ENCODE data around the gene MOCS1.

Gene MOCS1

GRCh38 chr6:39901116-39901655 is 33.1 kb downstream of the MOCS1 start:
- DNase-seq = no peak

- DNase-seq = no peak
These were observed 34.5 kb downstream of the MOCS1 start for GRCh38 chr6:39899554-39900295.

- DNase-seq = no peak
These were observed 35.6 kb downstream of the MOCS1 start for GRCh38 chr6:39898625-39899024.

GRCh38 chr6:39897698-39898097 is 36.6 kb downstream of the MOCS1 start:
- no peak for DNase-seq

GRCh38 chr6:39896701-39897100 is 37.6 kb downstream of the MOCS1 start:
- no peak for DNase-seq

GRCh38 chr6:39893286-39893685 is 41.0 kb downstream of the MOCS1 start:
- no peak for DNase-seq

- DNase-seq = no peak
These were observed 41.7 kb downstream of the MOCS1 start for GRCh38 chr6:39892490-39893129.

- no peak for DNase-seq
These were observed 42.3 kb downstream of the MOCS1 start for GRCh38 chr6:39891976-39892375.

GRCh38 chr6:39891353-39891752 is 42.9 kb downstream of the MOCS1 start:
- no peak for DNase-seq

GRCh38 chr6:39889229-39889628 is 45.0 kb downstream of the MOCS1 start:
- no peak for DNase-seq

- DNase-seq = no peak
These were observed 46.4 kb downstream of the MOCS1 start for GRCh38 chr6:39887692-39888450.

GRCh38 chr6:39886871-39887270 is 47.4 kb downstream of the MOCS1 start:
- DNase-seq = no peak

- no peak for DNase-seq
These were observed 48.6 kb downstream of the MOCS1 start for GRCh38 chr6:39885691-39886090.

- no peak for DNase-seq
These were observed 49.6 kb downstream of the MOCS1 start for GRCh38 chr6:39884696-39885095.

- no peak for DNase-seq
These were observed 51.7 kb downstream of the MOCS1 start for GRCh38 chr6:39882531-39882899.

- DNase-seq = no peak
These were observed 52.3 kb downstream of the MOCS1 start for GRCh38 chr6:39881851-39882530.

- DNase-seq = no peak
These were observed 53.7 kb downstream of the MOCS1 start for GRCh38 chr6:39880594-39880993.

GRCh38 chr6:39879535-39879934 is 54.7 kb downstream of the MOCS1 start:
- no peak for DNase-seq

- no peak for DNase-seq
These were observed 57.4 kb downstream of the MOCS1 start for GRCh38 chr6:39876826-39877225.

GRCh38 chr6:39876111-39876510 is 58.2 kb downstream of the MOCS1 start:
- no peak for DNase-seq

GRCh38 chr6:39873439-39873838 is 60.8 kb downstream of the MOCS1 start:
- no peak for DNase-seq

GRCh38 chr6:39870950-39871349 is 63.3 kb downstream of the MOCS1 start:
- DNase-seq = no peak

- DNase-seq = no peak
These were observed 66.7 kb downstream of the MOCS1 start for GRCh38 chr6:39867592-39867991.

All from bone marrow (tissue), 2 donors.